Lower leg skin (tissue), 4 donors: ENCODE measurements around the gene CPSF7. TPM values are rescaled to one million over a fixed set of nuclear protein-coding genes. Genes with fewer than 3 reads are reported as not detected.
A peak's percentile ranks its signal among the peaks of the same experiment; 100 is the strongest.

Experiments used
- DNase-seq, 2 donors: peaks; one replicate each; pipeline ENCODE4 v3.0.0-alpha.2; 2019; ENCODE audit warnings: low spot score in 2 of 2
- H3K4me3 ChIP-seq: fragments of 200-600 bp; sonication (generic); 2 replicates; pipeline ENCODE4 v1.5.1; 2017; ENCODE audit warnings: mild to moderate bottlenecking, low read depth; ENCODE audit not compliant: poor library complexity, severe bottlenecking
- CTCF ChIP-seq, 3 donors: fragments of 450-650 bp; IDR thresholded peaks; one replicate each; pipeline ENCODE4 v1.5.1; 2016; ENCODE audit warnings: antibody characterized with exemption in 3 of 3, mild to moderate bottlenecking in 3 of 3, moderate library complexity in 2 of 3
- POLR2A ChIP-seq, 2 donors: fragments of 450-650 bp; IDR thresholded peaks; one replicate each; pipeline ENCODE4 v1.6.1; 2016 to 2017; ENCODE audit warnings: antibody characterized with exemption in 2 of 2, mild to moderate bottlenecking in 1 of 2, moderate library complexity in 1 of 2
- WGBS, 2 donors: methylation state at CpG; one replicate each; pipeline ENCODE4 v1.1.5; 2018; 5-methylcytosine and 5-hydroxymethylcytosine counted together
- intact Hi-C: fragments of 100-400 bp; cut with DNase I; formaldehyde crosslinking; loops from one replicate; pipeline ENCODE4 v1.15.0; 2023; ENCODE audit warnings: low total_unique reads
- total RNA-seq, 4 donors: library from RNA; depleted of rRNA; stranded (reverse); fragments of >200 nt; gene quantifications; one replicate each; pipeline ENCODE4 v1.1.0, GENCODE V29; 2016

The CPSF7 gene
- total RNA-seq, 4 donors from 2014 or later: 47.1 to 58.2 (median 48.9) TPM

DNA sequence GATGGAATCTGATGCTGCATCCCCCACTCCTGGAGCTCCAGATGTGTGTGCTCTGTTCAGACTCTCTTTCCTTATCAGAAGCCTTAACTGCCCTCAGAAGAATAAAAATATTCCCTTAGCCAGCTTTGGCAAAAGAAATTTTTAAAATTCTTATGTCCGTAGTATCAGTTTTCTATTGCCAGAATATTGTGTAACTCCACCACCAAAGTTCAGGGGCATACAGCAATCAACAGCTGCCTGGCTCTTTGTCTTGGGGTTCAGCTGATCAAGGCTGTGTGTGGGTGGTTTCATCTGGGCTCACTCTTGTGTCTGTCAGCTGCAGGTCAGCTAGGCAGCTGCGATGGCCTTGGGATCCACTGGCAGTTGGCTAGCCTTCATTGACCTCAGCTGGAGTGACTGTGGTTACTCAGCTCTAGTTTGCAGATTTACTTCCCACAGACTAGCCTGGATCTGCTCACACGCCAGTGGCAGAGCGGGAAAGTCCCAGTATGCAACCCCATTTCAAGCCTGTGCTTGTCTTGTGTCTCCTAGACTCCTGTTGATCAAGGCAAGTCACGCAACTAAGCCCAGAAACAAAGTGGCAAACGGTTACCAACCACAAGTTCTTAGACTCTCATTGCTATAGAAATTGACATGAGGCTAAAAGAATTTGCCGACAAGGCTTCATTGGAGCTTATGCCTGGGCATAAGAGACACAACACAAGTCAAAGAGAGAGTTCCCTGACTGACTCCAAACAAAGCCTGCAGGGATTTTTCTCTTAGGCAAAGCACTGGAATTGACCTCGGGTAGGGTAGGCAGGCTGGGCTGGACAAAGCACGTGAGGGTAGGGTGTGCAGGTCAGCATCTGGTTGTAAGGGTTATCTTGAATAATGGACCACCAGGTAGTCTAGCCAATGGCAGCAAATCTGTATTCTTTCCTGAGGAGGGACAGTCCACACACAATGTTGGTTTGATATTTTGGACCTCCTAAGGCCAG, 60.1 kb downstream of the CPSF7 start:
- no peak overlapping the region for H3K4me3 ChIP-seq
- DNase-seq: peak in 1 of 2 donors; percentile 71
- intact Hi-C loops: no loop called here
- TF ChIP-seq CTCF (IDR thresholded peaks at IDR 0.05): no peak
- no peak for TF ChIP-seq POLR2A (IDR thresholded peaks at IDR 0.05)
- WGBS, 2 donors: 50 to 51% methylated on average over 9 of the region's 9 CpGs

DNA sequence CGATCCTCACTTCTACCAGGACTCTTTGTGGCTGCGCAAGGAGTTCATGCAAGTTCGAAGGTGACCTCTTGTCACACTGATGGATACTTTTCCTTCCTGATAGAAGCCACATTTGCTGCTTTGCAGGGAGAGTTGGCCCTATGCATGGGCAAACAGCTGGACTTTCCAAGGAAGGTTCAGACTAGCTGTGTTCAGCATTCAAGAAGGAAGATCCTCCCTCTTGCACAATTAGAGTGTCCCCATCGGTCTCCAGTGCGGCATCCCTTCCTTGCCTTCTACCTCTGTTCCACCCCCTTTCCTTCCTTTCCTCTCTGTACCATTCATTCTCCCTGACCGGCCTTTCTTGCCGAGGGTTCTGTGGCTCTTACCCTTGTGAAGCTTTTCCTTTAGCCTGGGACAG, 61.1 kb downstream of the CPSF7 start:
- intact Hi-C loops: no loop called here
- DNase-seq: no peak
- TF ChIP-seq CTCF (IDR thresholded peaks at IDR 0.05): no peak
- TF ChIP-seq POLR2A (IDR thresholded peaks at IDR 0.05): no peak
- H3K4me3 ChIP-seq: no peak overlapping the region
- 92 to 97% methylated on average over 7 of the region's 7 CpGs for WGBS, 2 donors

DNA sequence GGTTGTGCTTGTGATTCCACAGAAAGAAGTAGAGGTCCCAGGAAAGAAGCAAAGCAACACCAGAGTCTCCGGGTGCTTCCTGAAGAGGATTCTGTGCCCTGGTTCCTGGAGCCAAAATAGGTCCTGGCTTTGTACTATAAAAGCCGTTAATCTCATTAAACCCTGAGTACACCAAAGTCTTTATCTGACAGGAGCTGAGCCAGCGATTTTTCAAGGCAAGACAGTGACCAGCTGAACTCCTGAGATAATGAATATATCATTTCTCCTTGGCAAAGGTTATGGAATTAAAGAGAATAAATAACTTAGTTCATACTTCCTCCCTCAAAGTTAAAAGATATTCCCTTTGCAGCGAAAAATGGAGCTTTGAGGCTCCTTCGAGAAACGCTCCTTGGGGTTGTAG, 62.4 kb downstream of the CPSF7 start:
- intact Hi-C loops: no loop called here
- DNase-seq: no peak
- TF ChIP-seq CTCF (IDR thresholded peaks at IDR 0.05) (no peak), POLR2A (IDR thresholded peaks at IDR 0.05) (no peak)
- WGBS, 2 donors: 73 to 75% methylated on average over 6 of the region's 6 CpGs
- H3K4me3 ChIP-seq: no peak overlapping the region

GRCh38 chr11:61364012-61364675, 65.6 kb downstream of the CPSF7 start:
- H3K4me3 ChIP-seq: no peak overlapping the region
- no peak for DNase-seq
- 81 to 89% methylated on average over 5 of the region's 5 CpGs for WGBS, 2 donors
- intact Hi-C loops: no loop called here
- TF ChIP-seq POLR2A (IDR thresholded peaks at IDR 0.05): no peak
- no peak for TF ChIP-seq CTCF (IDR thresholded peaks at IDR 0.05)

GRCh38 chr11:61362542-61362875, 67.3 kb downstream of the CPSF7 start:
- DNase-seq: no peak
- peak overlapping the region; percentile 71 for H3K4me3 ChIP-seq
- TF ChIP-seq CTCF (IDR thresholded peaks at IDR 0.05) (no peak), POLR2A (IDR thresholded peaks at IDR 0.05) (no peak)
- intact Hi-C loops: no loop called here
- 0 to 1% methylated on average over 12 of the region's 12 CpGs for WGBS, 2 donors
